Measurements from ENCODE around the gene PHF21A.

Gene PHF21A

DNA sequence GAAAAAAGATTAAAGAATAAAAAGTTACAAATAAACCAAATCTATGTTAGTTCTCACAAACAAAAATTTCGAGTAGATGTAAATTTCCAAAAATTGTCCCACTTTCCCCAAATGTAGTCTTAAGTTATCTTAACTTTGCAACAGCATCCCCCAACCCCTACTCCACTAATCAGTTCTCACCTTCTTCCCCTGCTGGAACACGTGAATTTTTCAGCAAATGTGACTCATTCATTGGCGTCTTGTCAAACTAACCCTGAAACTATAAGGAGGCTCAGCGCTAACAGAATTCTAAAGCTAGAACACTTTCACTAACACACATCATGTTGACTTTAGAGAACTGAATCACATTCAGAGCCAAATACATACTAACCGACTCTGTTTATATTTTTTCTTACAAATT is 46.1 kb downstream of the PHF21A start:
- no peak for DNase-seq

DNA sequence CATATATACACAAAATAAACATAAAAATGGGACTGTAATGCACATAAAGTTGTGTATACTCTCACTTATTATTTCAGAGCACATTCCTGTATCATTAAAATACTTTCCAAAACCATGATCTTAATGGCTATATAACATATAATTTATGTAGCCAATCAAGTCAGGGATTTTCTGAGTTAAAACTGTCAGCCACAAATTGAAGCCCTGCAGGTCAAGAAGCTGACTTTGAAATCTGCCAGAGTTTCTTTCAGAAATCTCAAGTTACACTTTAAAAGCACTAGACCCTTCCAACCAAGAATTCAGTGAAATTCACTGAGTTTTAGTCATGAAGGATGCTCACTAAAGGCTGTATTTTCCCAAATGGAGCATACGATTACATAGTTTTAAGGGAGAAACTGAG is 47.6 kb downstream of the PHF21A start:
- no peak for DNase-seq

- no peak for DNase-seq
These were observed 48.9 kb downstream of the PHF21A start for GRCh38 chr11:46072172-46072964.

- no peak for DNase-seq
These were observed 50.2 kb downstream of the PHF21A start for GRCh38 chr11:46071091-46071490.

GRCh38 chr11:46069595-46069994 is 51.7 kb downstream of the PHF21A start:
- no peak for DNase-seq

DNA sequence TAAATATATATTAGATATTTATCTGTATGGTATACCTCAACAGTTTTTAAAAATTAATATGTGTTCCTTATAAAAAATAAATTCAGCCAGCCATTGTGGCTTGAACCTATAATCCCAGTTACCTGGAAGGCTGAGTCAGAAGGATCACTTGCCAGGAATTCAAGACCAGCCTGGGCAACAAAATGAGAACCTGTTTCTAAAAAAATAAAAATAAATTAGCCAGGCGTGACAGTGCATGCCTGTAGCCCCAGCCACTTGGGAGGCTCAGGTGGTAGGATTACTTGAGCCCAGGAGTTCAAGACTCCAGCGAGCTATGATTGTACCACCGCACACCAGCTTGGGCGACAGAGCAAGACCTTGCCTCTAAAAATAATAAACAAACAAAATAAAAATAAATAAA is 54.9 kb downstream of the PHF21A start:
- no peak for DNase-seq

- DNase-seq: no peak
These were observed 55.6 kb downstream of the PHF21A start for GRCh38 chr11:46065681-46066080.

DNA sequence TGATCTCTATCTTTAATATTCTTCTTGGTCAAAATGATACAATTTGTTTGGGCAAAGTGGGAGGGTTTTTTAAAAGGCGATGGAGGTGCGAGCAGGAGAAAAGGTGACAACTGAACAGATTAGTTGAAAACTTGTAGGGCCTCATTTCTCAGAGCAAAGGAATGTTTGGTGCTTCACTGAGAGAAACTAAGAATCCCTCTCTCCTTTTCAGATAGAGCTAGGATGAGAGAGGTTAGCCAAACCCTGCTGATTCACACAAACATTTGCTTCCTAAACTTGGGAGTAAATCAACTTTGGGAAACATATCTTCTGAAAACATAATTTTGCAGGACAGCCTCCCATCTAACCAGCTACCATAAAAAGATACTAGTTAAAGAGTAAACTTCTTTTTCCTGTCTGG is 57.0 kb downstream of the PHF21A start:
- DNase-seq: no peak

DNA sequence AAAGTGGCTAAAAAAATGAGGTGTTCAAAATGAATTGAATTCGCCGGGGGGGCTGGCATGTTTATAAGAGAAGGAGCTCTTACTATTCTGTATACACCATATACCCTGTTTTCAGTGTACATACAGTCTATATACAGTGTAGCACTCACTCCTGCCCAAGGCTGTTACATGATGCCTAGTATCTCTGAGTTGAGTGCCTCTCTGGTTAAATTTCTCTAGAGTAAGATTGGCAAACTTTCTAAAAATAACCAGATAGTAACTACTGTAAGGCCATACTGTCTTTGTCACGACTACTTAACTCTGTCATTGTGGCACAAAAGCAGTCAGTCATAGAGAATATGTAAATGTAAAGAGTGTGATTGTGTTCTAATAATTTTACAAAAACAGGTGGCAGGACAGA is 58.1 kb downstream of the PHF21A start:
- DNase-seq: no peak

DNA sequence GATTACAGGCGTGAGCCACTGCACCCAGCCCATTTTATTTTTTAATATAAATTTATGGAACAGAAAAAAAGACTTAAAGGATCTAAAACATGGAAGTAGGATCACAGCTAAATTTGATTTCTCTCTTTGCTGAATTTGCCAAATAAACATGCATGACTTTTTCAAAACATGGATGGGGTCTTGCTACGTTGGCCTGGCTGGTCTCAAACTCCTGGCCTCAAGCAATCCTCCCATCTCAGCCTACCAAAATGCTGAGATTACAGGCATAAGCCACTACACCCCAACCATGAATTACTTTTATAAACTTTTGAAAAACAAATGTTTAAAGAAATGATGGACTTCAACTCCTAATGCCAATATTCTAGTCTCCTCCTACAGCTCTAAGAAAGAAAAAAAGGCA is 61.2 kb downstream of the PHF21A start:
- no peak for DNase-seq

DNA sequence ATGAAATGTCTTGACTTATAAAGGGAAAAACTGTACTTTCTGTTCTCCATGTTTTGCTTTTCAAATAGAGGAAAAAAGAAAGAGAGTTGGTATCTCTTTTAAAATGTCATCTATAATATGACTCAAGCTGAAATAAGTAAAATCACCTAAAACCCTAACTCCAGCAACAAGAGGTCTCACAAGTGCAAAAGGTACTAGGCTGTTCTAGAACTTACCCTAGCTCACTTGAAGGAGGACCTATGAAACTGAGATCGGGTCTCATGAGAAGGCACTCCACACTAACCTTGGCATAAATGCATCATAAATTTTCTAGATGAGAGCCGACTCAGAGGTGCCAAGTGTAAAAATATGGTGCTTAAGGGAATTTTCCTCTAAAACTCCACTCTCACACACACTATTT is 63.8 kb downstream of the PHF21A start:
- no peak for DNase-seq

DNA sequence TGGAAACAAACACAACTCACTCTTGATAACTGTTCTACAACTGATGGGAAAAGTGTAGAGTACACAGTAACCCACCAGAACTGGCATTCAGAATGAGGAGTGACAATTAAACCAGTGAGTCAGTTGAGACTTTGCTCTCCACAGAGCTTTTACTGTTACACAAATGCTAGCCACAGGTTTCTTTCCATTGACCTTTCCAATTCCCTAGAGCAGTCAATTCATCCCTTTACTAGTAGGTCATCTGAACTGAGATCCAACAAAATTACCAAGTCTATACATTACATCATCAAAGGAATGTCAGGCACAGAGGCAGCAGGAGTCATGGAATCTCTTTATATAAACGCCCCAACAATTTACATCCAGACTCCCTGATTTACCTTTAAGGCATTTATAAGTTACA is 65.9 kb downstream of the PHF21A start:
- DNase-seq: no peak

- no peak for DNase-seq
These were observed 70.2 kb downstream of the PHF21A start for GRCh38 chr11:46051102-46051501.

DNA sequence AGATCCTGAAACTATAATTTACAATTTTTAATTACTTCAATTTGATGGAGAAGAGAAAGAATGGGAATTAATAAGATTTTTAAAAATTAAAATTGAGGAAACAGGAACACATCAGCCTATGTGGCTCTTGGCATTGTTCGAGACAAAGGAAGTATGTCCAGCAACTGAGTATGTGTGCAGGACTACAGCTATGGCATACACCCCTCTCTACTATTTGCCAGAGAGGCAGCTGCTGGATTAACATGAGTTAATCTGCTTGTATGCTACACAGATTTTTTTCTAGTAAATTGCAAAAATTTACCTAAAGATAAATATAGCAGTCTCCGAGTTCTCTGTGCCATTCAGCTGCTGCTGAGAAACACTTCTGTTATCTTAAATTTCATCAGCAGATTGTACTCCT is 70.6 kb downstream of the PHF21A start:
- no peak for DNase-seq

DNA sequence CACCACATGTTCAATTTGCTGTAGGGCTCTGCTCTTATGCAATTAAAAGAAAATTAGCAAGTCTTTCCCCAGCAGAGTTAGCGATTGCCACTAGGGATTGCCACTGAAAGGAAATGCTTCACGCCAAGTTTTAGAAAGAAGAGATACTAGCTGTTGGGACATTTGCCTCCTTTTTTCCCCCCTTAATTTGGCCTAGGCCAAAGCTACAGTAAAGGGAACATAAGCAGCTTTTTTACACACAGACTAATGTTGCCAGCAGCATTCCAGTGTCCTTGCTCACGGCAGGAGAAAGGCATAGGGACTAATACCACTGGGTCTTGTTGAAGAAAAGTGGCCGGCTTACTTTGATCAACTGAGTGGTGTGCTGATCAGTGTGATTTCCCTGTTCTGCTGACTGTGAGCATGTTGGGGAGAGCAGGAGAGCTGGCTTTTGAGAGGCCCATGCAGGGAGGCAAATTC is 71.2 kb downstream of the PHF21A start:
- DNase-seq: no peak

- DNase-seq: no peak
These were observed 71.8 kb downstream of the PHF21A start for GRCh38 chr11:46049325-46049897.

DNA sequence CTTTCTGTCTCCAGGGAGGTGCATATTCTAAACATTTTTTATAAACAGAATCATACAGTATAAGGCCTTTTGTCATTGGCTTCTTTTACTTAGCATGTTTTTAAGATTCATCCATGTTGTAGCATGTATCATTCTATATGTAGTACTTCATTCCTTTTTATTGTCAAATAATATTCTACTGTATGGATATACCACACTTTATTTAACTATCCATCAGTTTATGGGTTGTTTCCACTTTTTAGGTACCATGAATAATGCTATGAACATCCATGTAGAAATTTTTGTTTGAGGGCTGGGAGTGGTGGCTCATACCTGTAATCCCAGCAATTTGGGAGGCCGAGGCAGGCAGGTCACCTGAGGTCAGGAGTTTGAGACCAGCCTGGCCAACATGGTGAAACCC is 73.1 kb downstream of the PHF21A start:
- no peak for DNase-seq

- no peak for DNase-seq
These were observed 73.7 kb downstream of the PHF21A start for GRCh38 chr11:46047520-46047919.

GRCh38 chr11:46045811-46046210 is 75.4 kb downstream of the PHF21A start:
- no peak for DNase-seq

- no peak for DNase-seq
These were observed 76.7 kb downstream of the PHF21A start for GRCh38 chr11:46044601-46045000.

GRCh38 chr11:46039990-46040389 is 81.3 kb downstream of the PHF21A start:
- DNase-seq: no peak

DNA sequence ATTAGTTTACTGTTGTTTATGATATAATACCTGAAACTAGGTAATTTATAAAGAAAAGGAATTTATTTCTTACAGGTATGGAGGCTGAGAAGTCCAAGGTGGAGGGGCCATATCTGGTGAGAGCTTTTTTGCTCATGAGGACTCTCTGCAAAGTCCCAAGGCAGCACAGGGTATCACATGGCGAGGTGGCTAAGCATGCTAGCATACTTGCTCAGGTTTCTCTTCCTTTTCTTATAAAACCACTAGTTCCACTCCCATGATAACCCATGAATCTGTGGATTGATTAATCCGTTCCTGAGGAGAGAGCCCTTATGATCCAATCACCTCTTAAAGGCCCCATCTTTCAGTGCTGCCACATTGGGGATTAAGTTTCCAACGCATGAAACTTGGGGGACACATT is 82.7 kb downstream of the PHF21A start:
- no peak for DNase-seq

GRCh38 chr11:46036969-46037368 is 84.3 kb downstream of the PHF21A start:
- DNase-seq: no peak

DNA sequence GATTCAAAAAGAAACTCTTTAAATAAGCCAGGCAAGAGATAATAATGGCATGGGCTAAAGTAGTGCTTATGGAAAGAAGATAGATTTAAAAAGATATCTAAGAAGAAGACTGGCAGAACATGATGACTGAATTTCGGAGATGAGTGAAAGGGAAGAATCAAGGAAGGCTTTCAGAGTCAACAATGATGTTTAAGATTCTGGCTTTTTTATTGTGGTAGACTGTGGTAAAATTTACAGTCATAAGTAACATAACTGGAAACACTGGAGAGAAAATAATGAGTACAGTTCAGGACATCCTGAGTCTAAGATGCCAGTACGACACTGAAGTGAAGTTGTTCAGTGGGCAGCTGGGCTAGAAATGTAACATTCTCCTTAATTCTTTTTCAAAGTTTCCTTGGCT is 85.2 kb downstream of the PHF21A start:
- DNase-seq: no peak

DNA sequence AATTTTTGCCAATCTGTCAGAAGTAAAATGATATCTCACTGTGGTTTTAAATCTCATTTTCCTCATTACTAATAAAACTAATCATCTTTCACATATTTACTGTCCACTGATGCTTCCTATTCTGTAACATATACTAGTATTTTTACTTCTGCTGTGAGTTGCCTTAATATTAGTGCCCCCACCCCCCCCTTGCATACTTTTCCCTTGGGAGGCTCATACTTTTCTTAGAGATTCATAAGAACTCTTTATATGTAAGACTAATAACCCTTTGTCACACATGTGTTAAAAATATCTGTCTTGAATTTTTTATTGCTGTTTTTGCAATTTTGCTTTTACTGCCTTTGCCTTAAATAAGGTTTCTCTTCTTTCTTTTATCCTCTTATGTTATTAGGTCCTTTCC is 87.2 kb downstream of the PHF21A start:
- DNase-seq: no peak

All from central memory CD4-positive, alpha-beta T cell (primary cell).